ENCODE measurements around the gene MTA3. TPM values are rescaled to one million over a fixed set of nuclear protein-coding genes. Genes with fewer than 3 reads are reported as not detected.

MTA3 gene
- total and polyA plus RNA-seq, 2 of the 8 experiments (the other 6 are each of a cell fraction or from before 2014, with no cell fraction given): 125 to 184 TPM

- H3K4me3 ChIP-seq (ENCODE audit: extremely low read depth in 1 of 4, insufficient read depth in 2 of 4, low read depth in 3 of 4, low read length in 4 of 4): no peak overlapping the region
- no peak overlapping the region for H3K56ac ChIP-seq (replicated peaks; ENCODE audit: insufficient read length, low read depth, low read length)
- ChIA-PET CTCF (ENCODE audit: partially characterized antibody) (interaction anchor here (1.2 to 2.7 kb wide), 5 partner anchors 12 to 26 kb away, joined by 3 to 10 read pairs (median 6); no protein-coding TSS in a partner anchor), POLR2A (ENCODE audit: partially characterized antibody) (interaction anchor here (2.1 kb wide), 1 partner anchor 22 kb away, joined by 7 read pairs; no protein-coding TSS in a partner anchor)
- H3K27ac ChIP-seq (ENCODE audit: low read depth, low read length): no peak overlapping the region
- no peak overlapping the region for H3K4me2 ChIP-seq (ENCODE audit: insufficient read depth in 1 of 2, low read depth in 2 of 2, low read length in 2 of 2)
- FAIRE-seq: no peak
- H2AK5ac ChIP-seq (ENCODE audit: low read depth, low read length): no peak overlapping the region
- H3K14ac ChIP-seq (ENCODE audit: insufficient read length): no peak overlapping the region
- H4K20me1 ChIP-seq (replicated peaks in 1 of 2; ENCODE audit: control insufficient read depth in 1 of 2, insufficient read depth in 2 of 2, low read length in 2 of 2): no peaks in the 10 kb centered on the region
- no peak overlapping the region for H4K91ac ChIP-seq (replicated peaks; ENCODE audit: insufficient read length, low read length)
- no peaks in the 10 kb centered on the region for H3K9me3 ChIP-seq (ENCODE audit: insufficient read depth in 2 of 2, low read depth in 1 of 2, low read length in 1 of 2)
- 81% methylated on average over 3 of the region's 3 CpGs; no CpG with 5 or more reads in 1 of the 2 experiments for WGBS, 2 experiments (ENCODE audit: extremely low coverage in 1 of 2, insufficient coverage in 1 of 2, insufficient read length in 1 of 2, insufficient replicate concordance in 2 of 2, low coverage in 1 of 2, low lambda C conversion rate in 2 of 2, missing lambda C conversion rate in 1 of 2)
- no peak overlapping the region; the same call in 1 of the 2 replicates for H4K8ac ChIP-seq (ENCODE audit: extremely low read depth, insufficient read depth, low read length)
- DNase-seq (ENCODE audit: low read depth in 1 of 2, low spot score in 2 of 2): no peak
- peaks cover 3% of the 10 kb centered on the region; the same call in 1 of the 2 replicates for H3K23me2 ChIP-seq (ENCODE audit: low read depth, low read length)
- no peak overlapping the region for H2BK15ac ChIP-seq (ENCODE audit: low read length)
- no peak overlapping the region for H2BK5ac ChIP-seq (ENCODE audit: low read depth, low read length)
- H3K23ac ChIP-seq (ENCODE audit: insufficient read length): no peak overlapping the region
- no peak for TF ChIP-seq ZNF274 (IDR thresholded peaks at IDR 0.05; ENCODE audit: borderline replicate concordance, extremely low read depth, low read length)
- TF ChIP-seq HDAC2 (IDR thresholded peaks at IDR 0.05; ENCODE audit: borderline replicate concordance in 1 of 2, low read depth in 2 of 2, low read length in 2 of 2): no peak
- no peak for TF ChIP-seq KDM1A (IDR thresholded peaks at IDR 0.05; ENCODE audit: borderline replicate concordance, low read length)
- TF ChIP-seq ASH2L (IDR thresholded peaks at IDR 0.05; ENCODE audit: low read length): no peak
- no peak for TF ChIP-seq MAX (IDR thresholded peaks at IDR 0.05)
- TF ChIP-seq TEAD4 (IDR thresholded peaks at IDR 0.05; ENCODE audit: low read depth, low read length): no peak
- TF ChIP-seq SP1 (IDR thresholded peaks at IDR 0.05; ENCODE audit: low read depth, low read length): no peak
- no peak overlapping the region for H2BK12ac ChIP-seq (ENCODE audit: low read depth, low read length)
- no peaks in the 10 kb centered on the region for H3K36me3 ChIP-seq (ENCODE audit: control insufficient read depth in 2 of 4, insufficient read depth in 4 of 4, low read length in 3 of 4)
- H2BK20ac ChIP-seq (ENCODE audit: low read length): no peak overlapping the region
- H3K4me1 ChIP-seq (replicated peaks in 1 of 4; ENCODE audit: control insufficient read depth in 3 of 4, insufficient read depth in 4 of 4, low read length in 3 of 4): peaks cover 0 to 10% (median 2%) of the 10 kb centered on the region in 4 experiments; a peak in 3 of 7 replicates
- H3K4ac ChIP-seq (replicated peaks; ENCODE audit: insufficient read length, low read depth, low read length): no peak overlapping the region
- H3K79me2 ChIP-seq (ENCODE audit: control insufficient read depth in 1 of 2, insufficient read depth in 2 of 2, low read length in 2 of 2): no peaks in the 10 kb centered on the region
- no peaks in the 10 kb centered on the region for H3K79me1 ChIP-seq (ENCODE audit: low read depth, low read length)
- no peak overlapping the region for H2BK120ac ChIP-seq (replicated peaks; ENCODE audit: low read depth, low read length)
- no peak overlapping the region for H3K18ac ChIP-seq (ENCODE audit: extremely low read depth, low read length)
- H3K27me3 ChIP-seq (replicated peaks in 1 of 4; ENCODE audit: control insufficient read depth in 3 of 4, extremely low read depth in 1 of 4, insufficient read depth in 3 of 4, low read length in 3 of 4): peaks cover 0 to 12% (median 10%) of the 10 kb centered on the region in 4 experiments; a peak in 6 of 7 replicates
- no peak overlapping the region for H3K9ac ChIP-seq (replicated peaks in 1 of 4; ENCODE audit: extremely low read depth in 1 of 4, low read depth in 3 of 4, low read length in 3 of 4)
- H4K5ac ChIP-seq (ENCODE audit: insufficient read length, low read depth, low read length): no peak overlapping the region
- no peak overlapping the region for H2AFZ ChIP-seq (ENCODE audit: low read length)
Measured at GRCh38 chr2:42787424-42787787, 219.0 kb downstream of the MTA3 start.

Measured in H1 (cell line).